Measurements from ENCODE around the gene ORM2.

ORM2 gene

GRCh38 chr9:114294664-114295063, 35.0 kb upstream of the ORM2 start:
- DNase-seq (ENCODE audit: low spot score) = no peak

- DNase-seq (ENCODE audit: low spot score) = no peak
Measured at GRCh38 chr9:114296338-114296737, 33.3 kb upstream of the ORM2 start.

GRCh38 chr9:114299286-114300152, 30.1 kb upstream of the ORM2 start:
- no peak for DNase-seq (ENCODE audit: low spot score)

GRCh38 chr9:114300153-114300845, 29.4 kb upstream of the ORM2 start:
- DNase-seq (ENCODE audit: low spot score) = no peak

GRCh38 chr9:114300846-114301797, 28.5 kb upstream of the ORM2 start:
- no peak for DNase-seq (ENCODE audit: low spot score)

- DNase-seq (ENCODE audit: low spot score) = no peak
Measured at GRCh38 chr9:114301798-114302565, 27.7 kb upstream of the ORM2 start.

GRCh38 chr9:114302727-114303126, 26.9 kb upstream of the ORM2 start:
- DNase-seq (ENCODE audit: low spot score) = no peak

GRCh38 chr9:114303571-114303970, 26.1 kb upstream of the ORM2 start:
- DNase-seq (ENCODE audit: low spot score) = no peak

GRCh38 chr9:114303977-114304376, 25.7 kb upstream of the ORM2 start:
- no peak for DNase-seq (ENCODE audit: low spot score)

- no peak for DNase-seq (ENCODE audit: low spot score)
Measured at GRCh38 chr9:114304416-114305188, 25.1 kb upstream of the ORM2 start.

GRCh38 chr9:114307899-114308267, 21.8 kb upstream of the ORM2 start:
- DNase-seq (ENCODE audit: low spot score) = no peak

- DNase-seq (ENCODE audit: low spot score) = no peak
Measured at GRCh38 chr9:114308361-114308950, 21.2 kb upstream of the ORM2 start.

- DNase-seq (ENCODE audit: low spot score) = no peak
Measured at GRCh38 chr9:114309096-114309495, 20.6 kb upstream of the ORM2 start.

GRCh38 chr9:114310471-114311450, 18.9 kb upstream of the ORM2 start:
- DNase-seq (ENCODE audit: low spot score) = no peak

- DNase-seq (ENCODE audit: low spot score) = no peak
Measured at GRCh38 chr9:114311571-114312512, 17.8 kb upstream of the ORM2 start.

- DNase-seq (ENCODE audit: low spot score) = no peak
Measured at GRCh38 chr9:114312513-114312875, 17.2 kb upstream of the ORM2 start.

- no peak for DNase-seq (ENCODE audit: low spot score)
Measured at GRCh38 chr9:114313186-114313585, 16.5 kb upstream of the ORM2 start.

- DNase-seq (ENCODE audit: low spot score) = no peak
Measured at GRCh38 chr9:114314256-114314867, 15.3 kb upstream of the ORM2 start.

Data from globus pallidus (tissue), 1 donor.